ENCODE measurements around the gene ZFAND3.
"Not testable (repeated sequence)": the region's sequence is repeated elsewhere in the genome, so short reads cannot be mapped to it uniquely, and the experiment has no call there.

ZFAND3 gene

DNA sequence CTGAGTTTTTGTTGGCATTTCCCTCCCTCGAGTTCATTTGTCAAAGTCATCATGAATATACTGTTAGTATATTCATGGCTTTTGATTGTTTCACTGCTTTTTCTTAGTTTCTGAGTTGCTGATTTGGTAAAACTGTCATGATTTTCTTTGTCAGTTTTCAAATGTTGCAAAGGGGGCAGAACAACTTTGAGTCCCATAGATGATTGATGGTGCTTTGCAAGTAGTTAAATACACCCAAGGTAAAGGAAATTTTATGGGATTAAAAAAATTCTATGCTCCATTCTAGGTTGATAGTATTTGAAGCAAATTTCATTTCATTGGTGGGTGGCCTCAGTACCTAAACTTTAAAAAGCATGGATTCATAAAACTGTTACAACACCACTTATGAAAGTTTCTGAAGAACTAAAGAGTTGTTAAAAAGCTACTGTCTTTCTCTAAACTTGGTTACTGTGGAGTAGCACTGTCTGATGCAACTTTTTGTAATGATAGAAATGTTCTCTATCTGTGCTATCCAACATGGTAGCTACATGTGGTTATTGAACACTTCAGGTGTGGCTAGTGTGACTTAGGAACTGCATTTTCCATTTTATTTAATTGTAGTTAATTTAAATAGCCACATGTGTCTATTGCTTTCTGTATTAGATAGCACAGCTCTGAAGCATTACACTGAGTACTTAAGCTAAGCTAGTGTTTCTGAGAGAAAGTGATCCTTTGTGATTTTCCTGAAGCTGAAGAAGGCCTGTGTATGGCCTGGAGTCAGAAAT lies 153.6 kb downstream of the ZFAND3 start:
- no peak for DNase-seq (ENCODE audit: low spot score)

GRCh38 chr6:37974381-37974780 lies 154.9 kb downstream of the ZFAND3 start:
- DNase-seq (ENCODE audit: low spot score): no peak

GRCh38 chr6:37974943-37975342 lies 155.4 kb downstream of the ZFAND3 start:
- DNase-seq (ENCODE audit: low spot score): no peak

GRCh38 chr6:37977715-37978114 lies 158.2 kb downstream of the ZFAND3 start:
- DNase-seq (ENCODE audit: low spot score): no peak

- DNase-seq (ENCODE audit: low spot score): no peak
Measured at GRCh38 chr6:37979392-37980221, 160.1 kb downstream of the ZFAND3 start.

GRCh38 chr6:37980222-37980595 lies 160.7 kb downstream of the ZFAND3 start:
- no peak for DNase-seq (ENCODE audit: low spot score)

GRCh38 chr6:37981626-37982025 lies 162.1 kb downstream of the ZFAND3 start:
- no peak for DNase-seq (ENCODE audit: low spot score)

- DNase-seq (ENCODE audit: low spot score): no peak
Measured at GRCh38 chr6:37982317-37982716, 162.8 kb downstream of the ZFAND3 start.

DNA sequence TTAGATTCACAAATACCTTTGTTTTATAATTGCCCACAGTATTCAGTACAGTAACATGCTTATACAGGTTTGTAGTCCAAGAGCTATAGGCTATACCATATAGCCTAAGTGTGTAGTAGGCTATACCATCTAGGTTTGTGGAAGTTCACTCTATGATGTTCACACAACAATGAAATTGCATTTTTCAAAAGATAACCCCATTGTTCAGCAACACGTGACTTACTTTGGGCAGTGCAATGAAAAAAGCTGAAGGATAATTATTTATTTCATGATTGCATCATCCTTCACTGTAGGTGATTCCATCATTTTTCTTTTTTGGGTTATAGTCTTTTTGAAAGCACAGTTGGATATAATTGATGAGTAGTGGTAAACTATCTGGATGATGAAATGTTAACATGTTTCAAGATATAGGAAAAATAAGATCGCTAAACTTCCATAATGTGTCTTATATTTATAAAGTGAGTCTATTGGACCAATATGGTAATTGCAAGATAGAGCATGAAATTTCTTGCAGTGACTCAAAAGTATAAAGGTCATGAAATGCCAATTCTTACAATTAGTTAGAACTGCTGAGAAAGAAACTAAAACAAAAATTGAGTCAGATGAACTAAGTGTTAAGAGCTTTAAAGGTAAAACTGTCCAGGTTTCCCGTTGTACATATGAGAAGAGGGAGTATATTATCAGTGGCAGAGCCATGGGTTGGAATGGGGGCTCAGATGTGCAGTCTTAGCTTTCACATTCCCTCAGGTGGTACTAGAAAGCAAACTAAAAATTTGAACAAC lies 164.4 kb downstream of the ZFAND3 start:
- no peak for DNase-seq (ENCODE audit: low spot score)

GRCh38 chr6:37984578-37984977 lies 165.1 kb downstream of the ZFAND3 start:
- no peak for DNase-seq (ENCODE audit: low spot score)

GRCh38 chr6:37985355-37985754 lies 165.8 kb downstream of the ZFAND3 start:
- no peak for DNase-seq (ENCODE audit: low spot score)

GRCh38 chr6:37987018-37987417 lies 167.5 kb downstream of the ZFAND3 start:
- peak; percentile 28 for DNase-seq (ENCODE audit: low spot score)

DNA sequence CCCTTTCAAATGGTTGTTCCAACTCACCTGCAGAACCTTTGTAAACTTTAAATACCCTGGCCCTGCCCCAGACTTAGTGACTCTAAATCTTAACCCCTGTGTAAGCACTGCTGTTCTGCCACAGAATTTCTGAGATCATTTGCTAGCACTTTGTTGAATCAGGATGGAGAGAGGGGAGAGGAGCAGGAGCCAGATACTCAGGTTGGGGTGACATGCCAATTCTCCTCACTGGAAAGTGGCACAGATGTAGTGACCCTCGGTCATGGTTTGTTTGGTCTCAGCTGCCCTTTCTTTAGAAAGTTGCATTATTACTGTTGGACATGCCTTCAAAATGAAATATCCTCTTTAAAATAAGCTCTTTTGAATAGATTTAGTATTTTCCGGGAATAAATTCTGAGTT lies 168.0 kb downstream of the ZFAND3 start:
- DNase-seq (ENCODE audit: low spot score): no peak

GRCh38 chr6:37988127-37988526 lies 168.6 kb downstream of the ZFAND3 start:
- no peak for DNase-seq (ENCODE audit: low spot score)

GRCh38 chr6:37988696-37989095 lies 169.2 kb downstream of the ZFAND3 start:
- DNase-seq (ENCODE audit: low spot score): no peak

GRCh38 chr6:37990762-37991525 lies 171.4 kb downstream of the ZFAND3 start:
- DNase-seq (ENCODE audit: low spot score): peak; percentile 70

GRCh38 chr6:37992749-37993148 lies 173.2 kb downstream of the ZFAND3 start:
- no peak for DNase-seq (ENCODE audit: low spot score)

- not testable (repeated sequence) for DNase-seq (ENCODE audit: low spot score)
Measured at GRCh38 chr6:37993194-37993593, 173.7 kb downstream of the ZFAND3 start.

DNA sequence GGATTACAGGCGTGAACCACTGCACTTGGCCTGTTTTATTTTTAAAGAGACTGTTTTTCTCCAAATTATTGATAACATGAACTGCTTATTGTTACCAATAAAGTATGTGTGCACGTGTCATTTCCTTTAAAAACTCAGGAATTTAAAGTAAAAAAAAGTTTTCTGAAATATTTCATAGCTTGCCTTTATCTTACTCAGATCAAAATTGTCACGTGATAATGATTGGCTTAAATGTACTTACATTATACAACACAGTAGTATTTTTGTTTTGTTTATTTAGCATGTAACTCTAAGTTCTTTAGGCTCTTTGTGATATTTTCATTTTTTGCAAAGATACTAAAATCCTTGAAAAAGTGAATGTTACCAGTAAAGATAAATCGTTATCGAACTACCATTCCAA lies 174.1 kb downstream of the ZFAND3 start:
- DNase-seq (ENCODE audit: low spot score): no peak

DNA sequence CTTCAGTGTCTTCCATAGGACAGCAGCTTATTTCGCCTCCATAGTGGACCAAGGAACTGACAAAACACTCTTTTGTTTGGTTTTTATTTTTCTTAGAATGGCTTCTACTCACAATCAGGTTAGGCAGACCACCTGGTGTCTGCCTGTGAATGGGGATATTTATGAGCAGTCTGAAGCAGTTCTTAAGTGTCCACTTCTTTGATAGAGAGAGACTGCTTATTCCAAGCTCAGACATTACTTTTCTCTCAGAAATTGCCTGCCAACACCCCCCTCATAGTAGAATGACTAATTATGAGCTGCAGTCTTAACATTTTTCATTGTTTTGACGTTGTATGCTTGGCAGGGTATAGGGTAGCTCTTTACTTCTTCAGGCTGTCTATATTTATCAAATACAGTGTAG lies 174.7 kb downstream of the ZFAND3 start:
- no peak for DNase-seq (ENCODE audit: low spot score)

GRCh38 chr6:37998366-37998765 lies 178.8 kb downstream of the ZFAND3 start:
- DNase-seq (ENCODE audit: low spot score): no peak

- no peak for DNase-seq (ENCODE audit: low spot score)
Measured at GRCh38 chr6:38001386-38001785, 181.9 kb downstream of the ZFAND3 start.
